Right atrium auricular region (tissue), 2 donors: ENCODE measurements around the gene CACNA1D. TPM values are rescaled to one million over a fixed set of nuclear protein-coding genes. Genes with fewer than 3 reads are reported as not detected.
A peak's percentile ranks its signal among the peaks of the same experiment; 100 is the strongest.

Experiments used
- DNase-seq: peaks from one replicate; pipeline ENCODE4 v3.0.0-alpha.2; 2019; ENCODE audit warnings: low spot score
- H3K27ac ChIP-seq, 2 donors: fragments of 200-600 bp; sonication (generic); 1 replicate in 1 of 2; 2 replicates in 1 of 2; pipeline ENCODE4 v1.5.1; 2016 to 2019
- H3K27me3 ChIP-seq, 2 donors: fragments of 200-600 bp; sonication (generic); one replicate each; pipeline versions ENCODE4 v1.5.1 to v1.6.0; 2017 to 2019
- H3K36me3 ChIP-seq: fragments of 200-600 bp; sonication (generic); one replicate; pipeline ENCODE4 v1.5.1; 2016
- H3K4me1 ChIP-seq, 2 donors: fragments of 200-600 bp; sonication (generic); one replicate each; pipeline versions ENCODE4 v1.5.1 to v1.6.0; 2017 to 2019
- H3K4me3 ChIP-seq, 2 donors: fragments of 200-600 bp; sonication (generic); 1 replicate in 1 of 2; 2 replicates in 1 of 2; pipeline ENCODE4 v1.5.1; 2017 to 2019; ENCODE audit warnings: mild to moderate bottlenecking in 1 of 2, moderate library complexity in 1 of 2
- H3K9me3 ChIP-seq, 2 donors: fragments of 200-600 bp; sonication (generic); one replicate each; pipeline ENCODE4 v1.5.1; 2019
- CTCF ChIP-seq, 2 donors: fragments of 200-600 bp; sonication (generic); IDR thresholded peaks; one replicate each; pipeline ENCODE4 v1.5.1; 2019; ENCODE audit warnings: antibody characterized with exemption in 2 of 2
- total RNA-seq, 2 donors: library from RNA; depleted of rRNA; stranded (reverse); fragments of >200 nt; gene quantifications; one replicate each; pipeline ENCODE4 v1.1.0, GENCODE V29; 2016

The CACNA1D gene
- total RNA-seq, 2 donors from 2014 or later: 2.7 to 9.6 TPM

GRCh38 chr3:53694046-53694445, 199.6 kb downstream of the CACNA1D start:
- Histone ChIP-seq H3K27ac (no peak overlapping the region), H3K9me3 (no peaks in the 10 kb centered on the region), H3K36me3 (no peaks in the 10 kb centered on the region), H3K4me1 (peaks cover 0 to 5% of the 10 kb centered on the region in 2 donors), H3K27me3 (no peaks in the 10 kb centered on the region), H3K4me3 (no peak overlapping the region)
- peak; percentile 44 for DNase-seq
- no peak for TF ChIP-seq CTCF (IDR thresholded peaks at IDR 0.05)

- peak; percentile 50 for DNase-seq
- no peak for TF ChIP-seq CTCF (IDR thresholded peaks at IDR 0.05)
Observed at GRCh38 chr3:53694666-53695323, 200.4 kb downstream of the CACNA1D start.

GRCh38 chr3:53695324-53695690, 200.9 kb downstream of the CACNA1D start:
- TF ChIP-seq CTCF (IDR thresholded peaks at IDR 0.05): no peak
- Histone ChIP-seq H3K27me3 (no peaks in the 10 kb centered on the region), H3K9me3 (no peaks in the 10 kb centered on the region), H3K36me3 (no peaks in the 10 kb centered on the region), H3K27ac (no peak overlapping the region), H3K4me1 (peaks cover 0 to 5% of the 10 kb centered on the region in 2 donors), H3K4me3 (no peak overlapping the region)
- peak; percentile 47 for DNase-seq

More at GRCh38 chr3:53694666-53695323, 200.4 kb downstream of the CACNA1D start:
- no peaks in the 10 kb centered on the region for H3K9me3 ChIP-seq
- no peak overlapping the region for H3K27ac ChIP-seq
- H3K27me3 ChIP-seq: no peaks in the 10 kb centered on the region
- peaks cover 0 to 5% of the 10 kb centered on the region in 2 donors for H3K4me1 ChIP-seq
- H3K4me3 ChIP-seq: no peak overlapping the region
- H3K36me3 ChIP-seq: no peaks in the 10 kb centered on the region

GRCh38 chr3:53696401-53697172, 202.2 kb downstream of the CACNA1D start:
- Histone ChIP-seq H3K9me3 (no peaks in the 10 kb centered on the region), H3K27me3 (no peaks in the 10 kb centered on the region), H3K4me3 (no peak overlapping the region), H3K36me3 (no peaks in the 10 kb centered on the region), H3K27ac (no peak overlapping the region), H3K4me1 (peaks cover 0 to 5% of the 10 kb centered on the region in 2 donors)
- peak in 1 of 2 donors; percentile 17 for TF ChIP-seq CTCF (IDR thresholded peaks at IDR 0.05)
- DNase-seq: peak; percentile 55

GRCh38 chr3:53700441-53700840, 206.0 kb downstream of the CACNA1D start:
- Histone ChIP-seq H3K27ac (no peak overlapping the region), H3K4me1 (peaks cover 0 to 22% of the 10 kb centered on the region in 2 donors), H3K36me3 (no peaks in the 10 kb centered on the region), H3K27me3 (no peaks in the 10 kb centered on the region), H3K9me3 (no peaks in the 10 kb centered on the region), H3K4me3 (no peak overlapping the region)
- DNase-seq: peak; percentile 11
- no peak for TF ChIP-seq CTCF (IDR thresholded peaks at IDR 0.05)
